ENCODE measurements around the gene NONO.
"Not testable (repeated sequence)": the region's sequence is repeated elsewhere in the genome, so short reads cannot be mapped to it uniquely, and the experiment has no call there.

Gene NONO, protein sequence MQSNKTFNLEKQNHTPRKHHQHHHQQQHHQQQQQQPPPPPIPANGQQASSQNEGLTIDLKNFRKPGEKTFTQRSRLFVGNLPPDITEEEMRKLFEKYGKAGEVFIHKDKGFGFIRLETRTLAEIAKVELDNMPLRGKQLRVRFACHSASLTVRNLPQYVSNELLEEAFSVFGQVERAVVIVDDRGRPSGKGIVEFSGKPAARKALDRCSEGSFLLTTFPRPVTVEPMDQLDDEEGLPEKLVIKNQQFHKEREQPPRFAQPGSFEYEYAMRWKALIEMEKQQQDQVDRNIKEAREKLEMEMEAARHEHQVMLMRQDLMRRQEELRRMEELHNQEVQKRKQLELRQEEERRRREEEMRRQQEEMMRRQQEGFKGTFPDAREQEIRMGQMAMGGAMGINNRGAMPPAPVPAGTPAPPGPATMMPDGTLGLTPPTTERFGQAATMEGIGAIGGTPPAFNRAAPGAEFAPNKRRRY

DNA sequence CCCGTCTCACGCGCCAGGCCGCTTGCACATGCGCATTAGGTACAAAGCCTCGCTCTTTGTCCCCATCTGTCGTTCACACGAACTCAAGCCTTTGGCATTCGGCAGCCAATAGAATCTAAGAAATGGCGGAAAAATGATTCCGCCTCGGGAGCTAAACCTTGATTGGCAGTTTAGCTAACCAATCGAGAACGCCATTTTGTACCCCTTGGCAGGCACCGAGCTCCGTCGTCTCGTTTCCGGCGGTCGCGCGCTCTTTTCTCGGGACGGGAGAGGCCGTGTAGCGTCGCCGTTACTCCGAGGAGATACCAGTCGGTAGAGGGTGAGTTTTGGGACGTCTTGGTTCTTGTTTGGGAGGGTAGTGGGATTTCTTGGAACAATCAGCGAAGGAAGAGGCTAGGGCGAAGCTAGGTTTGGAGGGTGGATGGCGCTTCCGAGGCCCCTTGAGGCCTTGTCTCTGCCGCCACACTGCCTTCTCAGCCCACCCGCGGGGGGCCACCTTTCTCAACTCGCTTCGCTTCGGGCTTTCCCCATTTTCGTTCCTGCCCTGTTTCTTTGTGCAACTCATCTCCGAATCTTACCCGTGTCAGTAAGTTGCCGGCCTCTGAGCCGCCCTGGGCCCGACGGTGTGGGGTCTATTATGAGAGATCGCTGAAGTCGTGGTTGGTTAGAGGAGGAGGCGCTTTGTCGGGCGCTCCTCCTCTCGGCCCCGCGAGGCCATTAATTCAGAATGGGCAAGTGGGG lies at the start of gene NONO:
Gene NONO, plus strand, starts transcription at position 233 of the 741 bp plus-strand sequence. CDS start 7,003 bp downstream, outside the sequence.
- peak; percentile 91 for DNase-seq (ENCODE audit: low read depth, low spot score)

DNA sequence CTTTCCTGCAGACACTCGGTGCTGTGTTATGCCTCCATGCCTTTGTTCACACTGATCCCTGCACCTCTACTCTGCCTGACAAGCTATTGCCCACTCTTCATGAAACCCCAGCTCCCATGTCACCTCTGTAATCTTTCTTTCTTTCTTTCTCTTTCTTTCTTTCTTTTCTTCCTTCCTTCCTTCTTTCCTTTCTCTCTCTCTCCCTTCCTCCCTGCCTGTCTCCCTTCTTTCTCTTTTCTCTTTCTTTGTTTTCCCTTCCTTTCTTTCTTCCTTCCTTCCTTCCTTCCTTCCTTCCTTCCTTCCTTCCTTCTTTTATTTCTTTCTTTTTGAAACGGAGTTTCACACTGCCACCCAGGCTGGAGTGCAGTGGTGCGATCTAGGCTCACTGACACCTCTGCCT lies 48.0 kb upstream of the NONO start:
- DNase-seq (ENCODE audit: low read depth, low spot score) = no peak

DNA sequence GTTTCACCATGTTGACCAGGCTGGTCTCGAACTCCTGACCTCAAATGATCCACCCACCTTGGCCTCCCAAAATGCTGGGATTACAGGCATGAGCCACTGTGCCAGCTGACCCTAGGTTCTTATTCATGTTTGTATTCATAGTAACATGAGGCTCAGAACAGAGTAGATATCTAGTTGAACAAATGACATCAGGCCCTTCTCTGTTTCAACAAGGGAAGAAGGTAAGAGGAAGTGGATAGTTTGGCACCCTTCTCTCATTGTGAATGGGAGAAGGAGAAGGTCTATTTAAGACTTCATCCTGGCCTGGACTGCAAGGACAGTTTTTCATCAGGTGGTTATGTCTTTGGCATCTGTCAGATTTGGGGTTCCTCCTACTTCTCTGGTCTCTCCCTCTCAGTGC lies 46.6 kb upstream of the NONO start:
- no peak for DNase-seq (ENCODE audit: low read depth, low spot score)

DNA sequence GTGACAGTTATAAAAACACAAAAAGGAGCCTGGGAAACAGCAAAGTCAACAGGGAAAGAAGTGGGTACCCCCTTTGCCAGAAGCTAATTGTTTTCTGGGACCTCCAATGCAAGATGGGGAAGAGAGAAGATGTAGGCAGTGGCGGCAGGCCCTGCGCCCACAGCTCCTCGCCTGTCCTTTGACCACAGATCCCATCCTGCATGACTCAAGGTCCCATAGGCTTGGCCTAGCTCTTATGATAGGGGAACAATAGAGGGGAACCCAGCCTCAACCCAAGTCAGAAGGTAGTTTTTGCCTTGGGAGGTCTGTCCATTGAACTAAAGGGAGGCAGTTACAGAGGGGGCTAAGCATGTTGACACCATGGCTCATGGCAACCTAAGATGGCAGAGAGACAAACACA lies 43.7 kb upstream of the NONO start:
- DNase-seq (ENCODE audit: low read depth, low spot score) = no peak

DNA sequence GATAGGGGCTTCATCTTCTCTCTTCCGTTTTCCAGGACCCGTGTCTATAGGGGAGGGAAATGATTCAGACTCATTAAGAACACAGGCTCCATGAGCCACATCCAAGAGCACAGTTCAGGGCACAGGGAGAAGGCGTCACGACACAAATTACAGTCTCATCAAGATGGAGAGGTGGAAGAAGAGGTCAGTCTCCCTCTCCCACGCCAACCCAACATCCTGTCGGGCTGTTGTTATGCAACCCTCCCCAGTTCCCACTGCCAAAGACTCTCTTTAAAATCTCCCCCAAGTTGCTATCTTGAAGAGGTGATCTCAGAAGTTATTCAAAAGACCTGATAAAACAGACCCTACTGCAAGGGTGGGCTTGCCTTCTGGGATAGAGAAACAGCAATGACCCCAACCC lies 42.1 kb upstream of the NONO start:
- DNase-seq (ENCODE audit: low read depth, low spot score) = no peak

DNA sequence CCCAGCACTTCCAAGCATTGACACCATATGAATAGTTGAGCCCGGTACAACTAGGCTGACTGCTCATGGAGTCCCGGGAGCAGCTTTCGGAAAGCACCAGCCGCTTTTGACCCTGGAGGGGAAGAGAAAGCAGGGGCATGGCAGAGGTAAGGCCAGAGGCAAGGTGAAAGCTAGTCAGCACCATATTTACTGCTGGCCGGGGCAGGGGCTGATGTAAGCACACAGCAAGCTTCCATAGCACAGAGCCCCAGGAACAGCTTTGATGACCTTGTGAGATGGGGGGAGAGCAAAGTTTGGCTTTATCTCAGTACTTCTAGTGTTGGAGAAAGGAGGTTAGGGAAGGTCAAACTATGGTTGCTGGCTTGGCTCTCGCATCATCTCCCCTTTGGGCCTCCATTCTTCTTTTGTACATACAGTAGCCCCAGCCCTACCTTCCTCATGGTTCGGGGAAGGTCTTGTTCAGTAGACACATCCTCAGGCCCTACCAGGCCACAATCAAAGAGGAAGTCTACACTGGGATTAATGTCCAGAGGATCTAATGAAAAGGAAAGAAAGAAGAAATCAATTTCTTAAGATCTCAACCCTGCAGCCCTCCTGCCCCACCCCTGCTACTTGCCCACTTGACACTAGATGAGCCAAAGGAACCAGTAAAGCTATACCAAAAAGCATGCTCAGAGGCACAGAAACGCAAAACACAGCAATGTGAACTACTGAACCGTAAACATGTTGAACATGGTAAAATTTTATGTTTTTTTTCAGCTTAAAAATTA lies 38.9 kb upstream of the NONO start:
- DNase-seq (ENCODE audit: low read depth, low spot score) = no peak

DNA sequence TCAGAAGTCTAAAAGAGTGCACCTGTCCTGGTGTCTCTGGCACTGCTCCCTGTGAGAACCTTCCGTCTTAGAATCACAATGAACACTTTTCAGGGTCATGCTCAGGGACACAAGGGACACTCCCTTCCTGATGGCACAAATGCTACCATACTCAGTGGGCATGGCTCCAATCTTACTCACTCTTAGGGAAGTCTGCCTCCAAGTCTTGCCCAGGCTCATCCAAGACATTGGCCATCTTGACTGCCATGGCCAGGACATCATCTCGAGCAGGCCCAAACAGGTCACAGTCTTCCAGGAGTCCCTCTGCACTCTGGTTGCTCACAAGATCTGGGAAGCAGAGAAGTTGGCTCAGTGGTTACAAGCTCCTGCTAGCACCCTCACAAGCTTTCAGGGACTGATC lies 38.3 kb upstream of the NONO start:
- no peak for DNase-seq (ENCODE audit: low read depth, low spot score)

DNA sequence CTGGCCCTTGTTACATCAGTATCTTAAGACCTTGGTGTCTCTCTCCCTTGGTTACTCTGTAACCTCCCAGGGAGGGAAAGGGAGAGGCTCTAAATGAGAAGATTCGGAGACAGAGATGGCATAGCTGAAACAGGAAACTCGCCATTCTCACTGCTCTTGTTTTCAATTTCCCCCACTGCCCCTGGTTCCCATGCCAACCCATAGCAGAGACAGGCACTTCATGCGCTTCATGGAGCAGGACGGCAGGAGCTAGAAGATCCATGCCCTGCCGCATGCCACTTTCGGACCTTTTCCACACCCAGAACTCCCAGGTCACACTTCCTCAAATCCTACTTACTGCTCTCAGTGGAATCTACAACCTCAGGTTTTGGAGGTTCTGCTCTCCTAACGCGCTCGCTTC lies 32.6 kb upstream of the NONO start:
- DNase-seq (ENCODE audit: low read depth, low spot score) = no peak

DNA sequence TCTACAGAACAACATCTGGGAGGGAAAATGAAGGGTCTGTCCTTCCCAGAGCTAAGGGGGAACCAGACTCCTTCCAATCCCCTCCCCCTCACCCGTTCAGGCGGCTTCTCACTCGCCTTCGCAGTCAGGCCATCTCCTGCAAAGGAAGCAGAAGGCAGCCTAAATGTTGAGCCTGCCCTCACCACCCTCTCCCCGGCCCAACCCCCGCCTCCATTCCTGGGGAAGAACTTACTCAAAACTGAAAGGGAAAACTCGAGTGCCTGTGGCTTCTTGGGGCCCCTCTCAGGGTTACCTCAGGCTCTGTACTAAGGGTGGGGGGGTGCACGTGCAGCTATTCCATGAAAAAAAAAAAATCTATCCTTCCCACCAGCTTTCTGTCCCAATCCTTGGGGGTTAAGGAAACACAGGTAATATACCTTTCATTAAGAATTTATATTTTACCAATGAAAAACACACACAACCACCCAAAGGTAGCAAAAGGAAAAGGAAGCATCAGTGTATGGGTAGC lies 31.9 kb upstream of the NONO start:
- no peak for DNase-seq (ENCODE audit: low read depth, low spot score)

DNA sequence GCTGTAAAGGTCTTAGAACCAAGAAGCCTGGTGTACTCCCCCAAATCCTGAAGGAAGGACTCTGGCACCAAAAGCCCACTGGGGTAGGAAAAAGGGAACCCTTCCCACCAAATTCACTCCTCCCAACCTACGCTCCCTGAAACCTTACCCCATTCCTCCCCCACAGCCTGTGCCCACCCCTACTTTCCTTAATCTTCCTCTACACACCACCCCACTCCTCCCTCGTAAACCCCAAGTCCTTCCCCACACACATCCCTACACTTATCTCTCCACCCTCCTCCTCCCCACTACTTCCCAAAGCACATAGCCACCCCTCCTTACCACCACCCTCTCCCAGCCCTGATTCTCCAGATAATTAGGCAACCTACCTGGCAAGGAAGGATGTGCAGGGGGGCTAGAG lies 31.2 kb upstream of the NONO start:
- DNase-seq (ENCODE audit: low read depth, low spot score) = no peak

DNA sequence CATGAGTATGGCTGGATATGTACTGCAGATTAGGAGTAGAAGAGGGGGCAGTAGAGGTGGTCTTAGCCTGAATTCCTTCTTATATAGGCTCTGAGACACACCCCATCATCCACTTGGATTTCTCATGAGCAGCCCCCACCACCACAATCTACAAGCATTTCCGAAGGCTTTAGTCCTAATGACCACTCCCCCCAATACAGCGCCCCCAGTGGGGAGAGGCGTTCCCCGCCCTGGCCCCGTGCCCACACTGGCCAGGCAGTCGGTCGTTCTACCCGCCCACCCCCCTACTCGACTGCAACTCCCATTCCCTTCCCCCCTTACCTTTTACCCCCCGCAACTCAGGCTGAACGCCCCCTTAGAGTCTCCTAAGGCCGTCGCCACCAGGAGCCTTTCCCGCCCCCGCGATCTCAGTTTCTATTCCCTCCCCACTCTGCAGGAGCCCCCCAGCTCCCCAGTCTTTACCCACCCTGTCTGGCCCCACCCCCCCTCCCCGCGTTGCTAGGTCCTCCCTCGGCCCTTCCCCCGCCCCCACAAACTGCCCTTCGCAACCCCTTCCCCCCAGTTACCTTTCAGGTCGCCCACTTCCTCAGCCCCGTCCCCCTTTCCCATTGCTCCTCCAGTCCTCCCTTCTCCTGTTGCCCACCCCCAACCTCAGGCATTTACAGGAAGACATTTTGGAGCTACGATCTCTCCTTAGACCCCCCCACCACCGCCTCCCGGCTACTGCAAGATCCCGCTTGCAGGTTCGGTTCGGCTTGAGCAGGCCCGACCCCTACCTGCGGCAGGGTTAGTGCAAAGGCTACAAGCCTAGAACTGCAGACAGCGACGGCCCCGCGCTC lies 30.0 kb upstream of the NONO start:
- no peak for DNase-seq (ENCODE audit: low read depth, low spot score)

DNA sequence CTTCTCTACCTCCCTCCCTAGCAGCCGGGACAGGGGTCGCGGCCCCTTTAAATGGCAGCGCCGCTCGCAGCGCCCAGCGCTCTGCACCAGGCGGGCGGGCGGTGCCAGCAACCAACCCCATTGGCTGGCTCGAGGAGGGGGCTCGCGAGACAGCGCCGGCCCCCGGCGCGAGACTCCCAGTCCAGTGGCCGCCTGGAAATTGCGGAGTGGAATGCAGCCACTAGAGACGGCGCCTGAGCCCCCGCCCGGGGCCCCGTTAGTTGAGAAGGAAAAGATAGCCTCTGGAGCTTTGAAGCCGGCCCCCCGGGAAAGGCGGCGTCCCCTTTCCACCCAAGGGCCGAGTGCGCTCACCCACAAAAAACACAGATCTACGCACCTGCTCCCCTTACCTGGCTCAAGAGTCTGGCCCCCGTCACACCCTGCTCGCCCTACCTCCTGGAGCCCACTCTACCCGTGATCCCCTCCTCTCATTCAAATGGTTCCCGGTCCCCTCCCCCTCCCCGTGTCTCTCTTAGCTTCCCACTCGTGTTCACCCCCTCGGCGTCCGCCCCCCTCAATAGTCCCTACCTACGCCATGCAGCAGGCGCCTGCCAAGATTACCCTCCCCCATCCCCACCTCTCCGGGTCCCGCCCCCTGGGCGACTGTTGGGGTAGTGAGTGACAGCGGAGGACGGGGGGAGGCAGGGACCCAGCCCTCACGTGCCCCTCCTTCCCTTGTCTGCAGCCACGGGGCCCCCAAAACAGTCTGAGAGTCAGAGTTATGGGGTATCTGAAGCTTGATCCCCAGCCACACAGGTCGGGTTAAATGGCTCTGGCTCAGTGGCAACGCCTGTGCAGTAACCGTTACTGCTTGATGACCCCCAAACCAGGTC lies 29.1 kb upstream of the NONO start, which contains the start of gene ZMYM3:
Gene ZMYM3, minus strand, starts transcription at position 49 of the 872 bp plus-strand sequence. CDS start 885 bp downstream, outside the sequence.
- peak; percentile 51 for DNase-seq (ENCODE audit: low read depth, low spot score)

DNA sequence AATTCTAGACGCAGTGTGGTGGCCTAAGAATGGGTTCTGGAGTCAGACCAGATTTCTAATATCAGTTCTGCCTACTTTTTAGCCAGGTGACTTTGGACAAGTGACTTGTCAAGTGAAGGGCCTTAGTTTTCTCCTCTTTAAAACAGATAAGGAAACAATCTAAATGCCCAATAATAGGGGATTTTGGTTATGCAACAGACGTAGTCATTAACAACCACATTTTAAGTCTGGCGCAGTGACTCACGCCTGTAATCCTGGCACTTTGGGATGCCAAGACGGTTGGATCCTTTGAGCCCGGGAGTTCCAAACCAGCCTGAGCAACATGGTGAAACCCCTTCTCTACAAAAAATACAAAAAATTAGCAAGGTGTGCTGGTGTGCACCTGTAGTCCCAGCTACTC lies 27.4 kb upstream of the NONO start:
- no peak for DNase-seq (ENCODE audit: low read depth, low spot score)

DNA sequence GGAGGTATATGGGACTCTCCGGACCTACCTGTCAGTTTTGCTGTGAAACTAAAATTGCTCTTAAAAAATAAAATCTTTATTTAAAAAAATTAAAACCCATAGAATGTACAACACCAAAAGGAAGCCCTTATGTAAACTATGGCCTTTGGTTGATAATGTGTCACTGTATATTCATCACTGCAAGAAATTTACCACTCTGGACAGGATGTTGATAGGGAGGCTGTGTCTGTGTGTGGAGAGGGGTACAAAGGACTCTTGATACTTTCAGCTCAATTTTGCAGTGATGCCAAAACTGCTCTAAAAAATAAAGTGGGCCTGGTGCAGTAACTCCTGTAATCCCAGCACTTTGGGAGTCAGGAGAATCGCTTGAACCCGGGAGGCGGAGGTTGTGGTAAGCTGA lies 26.6 kb upstream of the NONO start:
- no peak for DNase-seq (ENCODE audit: low read depth, low spot score)

DNA sequence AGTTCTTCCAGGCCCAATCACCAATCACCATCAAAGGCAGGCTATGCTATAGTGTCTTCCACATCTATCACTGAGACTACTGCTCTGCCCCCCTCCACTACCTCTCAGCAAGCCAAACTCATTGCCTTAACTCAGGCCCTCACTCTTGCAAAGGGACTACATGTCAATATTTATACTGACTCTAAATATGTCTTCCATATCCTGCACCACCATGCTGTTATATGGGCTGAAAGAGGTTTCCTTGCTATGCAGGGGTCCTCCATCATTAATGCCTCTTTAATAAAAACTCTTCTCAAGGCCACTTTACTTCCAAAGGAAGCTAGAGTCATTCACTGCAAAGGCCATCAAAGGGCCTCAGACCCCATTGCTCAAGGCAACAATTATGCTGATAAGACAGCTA lies 14.8 kb upstream of the NONO start:
- DNase-seq (ENCODE audit: low read depth, low spot score) = not testable (repeated sequence)

DNA sequence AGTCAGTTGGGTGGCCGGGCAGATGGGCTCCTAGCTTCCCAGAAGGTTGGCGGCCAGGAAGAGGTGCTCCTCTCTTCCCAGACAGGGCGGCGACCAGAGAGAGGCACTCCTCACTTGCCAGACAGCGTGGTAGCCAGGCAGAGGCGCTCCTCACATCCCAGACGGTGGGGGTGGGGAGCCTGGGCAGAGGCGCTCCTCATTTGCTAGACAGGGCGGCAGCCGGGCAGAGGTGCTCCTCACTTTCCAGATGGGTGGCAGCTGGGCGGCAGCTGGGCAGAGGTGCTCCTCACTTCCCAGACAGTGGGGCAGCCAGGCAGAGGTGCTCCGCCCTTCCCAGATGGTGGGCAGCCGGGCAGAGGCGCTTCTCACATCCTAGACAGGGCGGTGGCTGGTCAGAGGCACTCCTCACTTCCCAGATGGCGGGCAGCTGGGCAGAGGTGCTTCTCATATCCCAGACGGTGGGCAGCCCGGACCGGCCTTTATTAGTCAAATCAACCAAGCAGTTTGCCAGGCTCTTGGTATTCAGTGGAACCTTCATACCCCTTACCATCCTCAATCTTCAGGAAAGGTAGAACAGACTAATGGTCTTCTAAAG lies 13.5 kb upstream of the NONO start:
- DNase-seq (ENCODE audit: low read depth, low spot score) = no peak

DNA sequence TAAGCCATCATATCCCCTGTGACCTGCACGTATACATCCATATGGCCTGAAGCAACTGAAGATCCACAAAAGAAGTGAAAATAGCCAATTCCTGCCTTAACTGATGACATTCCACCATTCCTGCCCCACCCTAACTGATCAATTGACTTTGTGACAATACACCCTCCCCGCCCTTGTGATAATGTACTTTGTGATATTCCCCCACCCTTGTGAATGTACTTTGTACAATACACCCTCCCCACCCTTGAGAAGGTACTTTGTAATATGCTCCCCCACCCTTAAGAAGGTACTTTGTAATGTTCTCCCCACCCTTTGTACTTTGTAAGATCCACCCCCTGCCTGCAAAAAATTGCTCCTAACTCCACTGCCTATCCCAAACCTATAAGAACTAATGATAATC lies 11.1 kb upstream of the NONO start:
- DNase-seq (ENCODE audit: low read depth, low spot score) = not testable (repeated sequence)

DNA sequence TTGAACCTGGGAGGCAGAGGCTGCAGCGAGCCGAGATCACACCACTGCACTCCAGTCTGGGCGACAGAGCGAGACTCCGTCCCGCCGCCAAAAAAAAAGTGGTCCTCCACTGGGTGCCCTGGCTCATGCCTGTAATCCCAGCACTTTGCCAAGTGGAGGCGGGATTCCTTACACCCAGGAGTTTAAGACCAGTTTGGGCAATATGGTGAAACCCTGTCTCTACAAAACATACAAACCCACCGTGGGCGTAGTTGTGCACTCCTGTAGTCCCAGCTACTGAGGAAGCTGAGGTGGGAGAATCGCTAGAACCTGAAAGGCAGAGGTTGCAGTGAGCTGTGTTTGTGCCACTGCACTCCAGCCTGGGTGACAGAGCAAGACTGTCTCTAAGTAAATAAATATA lies 2.1 kb upstream of the NONO start:
- not testable (repeated sequence) for DNase-seq (ENCODE audit: low read depth, low spot score)
